ENCODE results near the gene ZNRF1.

The ZNRF1 gene

GRCh38 chr16:75066861-75067447 is 68.1 kb downstream of the ZNRF1 start:
- DNase-seq (ENCODE audit: low read depth) = no peak
- no peak for TF ChIP-seq CTCF (IDR thresholded peaks at IDR 0.05; ENCODE audit: control insufficient read depth, insufficient read depth, low read depth, low read length, missing control alignments)
- no peak overlapping the region for H3K4me3 ChIP-seq (ENCODE audit: control insufficient read depth, low read depth, low read length)

GRCh38 chr16:75068085-75069031 is 69.5 kb downstream of the ZNRF1 start:
- H3K4me3 ChIP-seq (ENCODE audit: control insufficient read depth, low read depth, low read length) = no peak overlapping the region
- DNase-seq (ENCODE audit: low read depth) = no peak
- no peak for TF ChIP-seq CTCF (IDR thresholded peaks at IDR 0.05; ENCODE audit: control insufficient read depth, insufficient read depth, low read depth, low read length, missing control alignments)

GRCh38 chr16:75070012-75070841 is 71.4 kb downstream of the ZNRF1 start:
- DNase-seq (ENCODE audit: low read depth) = no peak
- TF ChIP-seq CTCF (IDR thresholded peaks at IDR 0.05; ENCODE audit: control insufficient read depth, insufficient read depth, low read depth, low read length, missing control alignments) = no peak
- no peak overlapping the region for H3K4me3 ChIP-seq (ENCODE audit: control insufficient read depth, low read depth, low read length)

GRCh38 chr16:75071621-75072020 is 72.8 kb downstream of the ZNRF1 start:
- no peak for DNase-seq (ENCODE audit: low read depth)
- no peak overlapping the region for H3K4me3 ChIP-seq (ENCODE audit: control insufficient read depth, low read depth, low read length)
- no peak for TF ChIP-seq CTCF (IDR thresholded peaks at IDR 0.05; ENCODE audit: control insufficient read depth, insufficient read depth, low read depth, low read length, missing control alignments)

GRCh38 chr16:75072239-75072947 is 73.6 kb downstream of the ZNRF1 start:
- DNase-seq (ENCODE audit: low read depth) = no peak
- no peak for TF ChIP-seq CTCF (IDR thresholded peaks at IDR 0.05; ENCODE audit: control insufficient read depth, insufficient read depth, low read depth, low read length, missing control alignments)
- no peak overlapping the region for H3K4me3 ChIP-seq (ENCODE audit: control insufficient read depth, low read depth, low read length)

Measured in AG09309 (cell line).